GM18520 (cell line): ENCODE results near the gene CLEC14A.

Source experiments
- ATAC-seq: cut with Tn5 transposase; IDR thresholded peaks from one replicate; pipeline ENCODE4 v1.9.1; 2021; ENCODE audit not compliant: unreplicated experiment

CLEC14A gene

GRCh38 chr14:38206689-38207376 lies 49.1 kb downstream of the CLEC14A start:
- no peak for ATAC-seq

- ATAC-seq = no peak
Observed at GRCh38 chr14:38205949-38206665, 49.8 kb downstream of the CLEC14A start.

DNA sequence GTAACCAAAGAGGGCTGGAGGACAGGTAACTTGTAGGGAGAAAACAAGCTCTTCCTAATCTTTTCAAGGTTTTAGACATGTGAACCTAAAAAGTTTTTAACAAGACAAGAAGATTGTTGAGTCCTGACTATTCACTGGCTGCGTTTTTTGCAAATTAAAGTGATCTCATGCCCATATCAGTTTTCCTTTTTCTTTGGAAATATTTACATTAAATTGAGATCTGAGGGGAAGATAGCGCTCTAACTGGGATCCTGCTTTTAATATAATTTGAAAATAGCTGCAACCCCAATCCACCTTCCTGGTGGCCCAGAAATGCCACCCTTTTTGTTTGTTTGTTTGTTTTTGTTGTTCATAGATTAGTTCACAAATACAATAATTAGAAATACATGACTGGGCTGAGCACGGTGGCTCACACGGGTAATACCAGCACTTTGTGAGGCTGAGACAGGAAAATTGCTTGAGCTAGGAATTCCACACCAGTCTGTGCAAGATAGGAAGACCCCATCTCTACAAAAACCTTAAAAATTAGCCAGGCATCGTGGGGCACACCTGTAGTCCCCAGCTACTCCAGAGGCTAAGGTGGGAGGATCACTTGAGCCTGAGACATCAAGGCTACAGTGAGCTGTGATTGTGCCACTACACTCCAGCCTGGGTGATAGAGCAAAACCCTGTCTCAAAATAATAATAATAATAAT lies 50.6 kb downstream of the CLEC14A start:
- ATAC-seq = no peak

- ATAC-seq = no peak
Observed at GRCh38 chr14:38204719-38205115, 51.2 kb downstream of the CLEC14A start.
